GM23338 (cell line): ENCODE results near the gene TFPT. TPM values are rescaled to one million over a fixed set of nuclear protein-coding genes. Genes with fewer than 3 reads are reported as not detected.
A peak's percentile ranks its signal among the peaks of the same experiment; 100 is the strongest.

Source experiments
- ATAC-seq: fragments of 200-7000 bp; cut with Tn5 transposase; 3 replicates; pipeline ENCODE4 v1.9.1; 2020
- DNase-seq: peaks from one replicate; pipeline ENCODE4 v3.0.0-alpha.2; 2015; ENCODE audit warnings: low spot score
- H2AFZ ChIP-seq: fragments of 200-600 bp; sonication (generic); 2 replicates; pipeline ENCODE4 v1.8.0; 2016; ENCODE audit warnings: antibody characterized with exemption, mild to moderate bottlenecking, moderate library complexity
- H3F3A ChIP-seq: fragments of 200-600 bp; sonication (generic); replicated peaks from 2 replicates; pipeline ENCODE4 v1.8.0; 2017; ENCODE audit warnings: antibody characterized with exemption, mixed run types, low read depth
- H3K27ac ChIP-seq: fragments of 200-600 bp; sonication (generic); 2 replicates; pipeline ENCODE4 v1.6.1; 2016; ENCODE audit warnings: low read depth
- H3K27me3 ChIP-seq: fragments of 200-600 bp; sonication (generic); 2 replicates; pipeline ENCODE4 v1.8.0; 2016; ENCODE audit warnings: mild to moderate bottlenecking, mixed run types, moderate library complexity; ENCODE audit not compliant: insufficient read depth
- H3K36me3 ChIP-seq: fragments of 200-600 bp; sonication (generic); 2 replicates; pipeline ENCODE4 v1.8.0; 2016; ENCODE audit warnings: mild to moderate bottlenecking; ENCODE audit not compliant: insufficient read depth
- H3K4me1 ChIP-seq: fragments of 200-600 bp; sonication (generic); 2 replicates; pipeline ENCODE4 v1.8.0; 2016; ENCODE audit warnings: mild to moderate bottlenecking, moderate library complexity; ENCODE audit not compliant: insufficient read depth
- H3K4me2 ChIP-seq: fragments of 200-600 bp; sonication (generic); 2 replicates; pipeline ENCODE4 v1.7.1; 2017; ENCODE audit warnings: mixed run types
- H3K4me3 ChIP-seq: fragments of 200-600 bp; sonication (generic); 2 replicates; pipeline ENCODE4 v1.6.1; 2016; ENCODE audit warnings: mixed run types
- H3K79me2 ChIP-seq: fragments of 200-600 bp; sonication (generic); replicated peaks from 2 replicates; pipeline ENCODE4 v1.8.0; 2017; ENCODE audit warnings: mild to moderate bottlenecking; ENCODE audit not compliant: insufficient read depth
- H3K9me2 ChIP-seq: fragments of 200-600 bp; sonication (generic); 2 replicates; pipeline ENCODE4 v1.8.0; 2017; ENCODE audit not compliant: insufficient read depth
- H4K20me1 ChIP-seq: fragments of 200-600 bp; sonication (generic); replicated peaks from 2 replicates; pipeline ENCODE4 v1.8.0; 2017; ENCODE audit warnings: mild to moderate bottlenecking; ENCODE audit not compliant: insufficient read depth
- H3K27ac Mint-ChIP-seq: 2 replicates; pipeline ENCODE4 v1.8.0; 2020; ENCODE audit warnings: inconsistent platforms, mild to moderate bottlenecking, moderate library complexity, mixed read lengths
- H3K27me3 Mint-ChIP-seq: 3 replicates; pipeline ENCODE4 v1.8.0; 2022; ENCODE audit warnings: low read depth, mild to moderate bottlenecking, moderate library complexity, mixed read lengths, inconsistent platforms; ENCODE audit not compliant: insufficient read depth, poor library complexity
- H3K36me3 Mint-ChIP-seq: 3 replicates; pipeline ENCODE4 v1.8.0; 2021; ENCODE audit warnings: low read depth, mild to moderate bottlenecking, inconsistent platforms, moderate library complexity, mixed read lengths
- H3K4me1 Mint-ChIP-seq: 3 replicates; pipeline ENCODE4 v1.8.0; 2020; ENCODE audit warnings: mild to moderate bottlenecking, inconsistent platforms, mixed read lengths
- H3K4me3 Mint-ChIP-seq: 3 replicates; pipeline ENCODE4 v1.8.0; 2021; ENCODE audit warnings: moderate library complexity, mild to moderate bottlenecking, inconsistent platforms, mixed read lengths
- H3K9me3 Mint-ChIP-seq: 3 replicates; pipeline ENCODE4 v1.8.0; 2020; ENCODE audit warnings: moderate library complexity, mild to moderate bottlenecking, inconsistent platforms, mixed read lengths
- CREB1 ChIP-seq: fragments of 250-450 bp; sonication (Bioruptor Pico); IDR thresholded peaks from 2 replicates; pipeline ENCODE4 v1.5.0; 2020; ENCODE audit warnings: low read depth, mild to moderate bottlenecking, moderate library complexity
- CTCF ChIP-seq, 2 experiments: fragments of 200-600 bp in 1 of 2; sonication (generic) in 1 of 2; conservative IDR thresholded peaks; 2 replicates each; pipeline versions ENCODE4 v1.5.1 to v1.6.1; 2016 to 2017; ENCODE audit warnings: antibody characterized with exemption in 2 of 2, low read depth in 2 of 2, mild to moderate bottlenecking in 2 of 2, moderate library complexity in 1 of 2
- ETS1 ChIP-seq: IDR thresholded peaks from 2 replicates; pipeline ENCODE4 v1.6.1; 2016; ENCODE audit warnings: antibody characterized with exemption
- EZH2 ChIP-seq: fragments of 200-600 bp; sonication (generic); IDR thresholded peaks from one replicate; pipeline ENCODE4 v1.8.0; 2017; ENCODE audit warnings: antibody characterized with exemption, mild to moderate bottlenecking, low read depth; ENCODE audit not compliant: unreplicated experiment
- EZH2phosphoT487 ChIP-seq: fragments of 200-600 bp; sonication (generic); IDR thresholded peaks from one replicate; pipeline ENCODE4 v1.8.1; 2018; ENCODE audit warnings: antibody characterized with exemption; ENCODE audit not compliant: unreplicated experiment
- JUNB ChIP-seq: IDR thresholded peaks from one replicate; pipeline ENCODE4 v1.6.1; 2016; ENCODE audit warnings: antibody characterized with exemption; ENCODE audit not compliant: unreplicated experiment
- NANOG ChIP-seq: IDR thresholded peaks from 2 replicates; pipeline ENCODE4 v1.6.1; 2016; ENCODE audit warnings: antibody characterized with exemption, borderline replicate concordance
- POLR2AphosphoS5 ChIP-seq: IDR thresholded peaks from 2 replicates; pipeline ENCODE4 v1.6.1; 2016; ENCODE audit warnings: antibody characterized with exemption, low read depth
- REST ChIP-seq: IDR thresholded peaks from one replicate; pipeline ENCODE4 v1.6.1; 2018; ENCODE audit warnings: antibody characterized with exemption; ENCODE audit not compliant: unreplicated experiment
- STAT1 ChIP-seq: IDR thresholded peaks from one replicate; pipeline ENCODE4 v1.6.1; 2016; ENCODE audit warnings: antibody characterized with exemption; ENCODE audit not compliant: unreplicated experiment
- ZNF114 ChIP-seq: fragments of 250-450 bp; sonication (Bioruptor Pico); IDR thresholded peaks from 2 replicates; pipeline ENCODE4 v1.5.0; 2020; ENCODE audit warnings: mild to moderate bottlenecking, moderate library complexity
- ZNF331 ChIP-seq: fragments of 250-450 bp; sonication (Bioruptor Pico); IDR thresholded peaks from 2 replicates; pipeline ENCODE4 v1.5.0; 2020; ENCODE audit warnings: low read depth, mild to moderate bottlenecking, moderate library complexity
- ZNF462 ChIP-seq: fragments of 250-450 bp; sonication (Bioruptor Pico); IDR thresholded peaks from 2 replicates; pipeline ENCODE4 v1.5.0; 2020; ENCODE audit warnings: mild to moderate bottlenecking, moderate library complexity
- polyA plus RNA-seq: library from polyadenylated mRNA; unstranded; fragments of >200 nt; fragmentation: Nextera tagmentation; extraction: Ambion mirVana; gene quantifications from 2 replicates; pipeline ENCODE4 v1.2.1, GENCODE V29; 2016
- total RNA-seq: library from RNA; depleted of rRNA; stranded (reverse); fragments of >200 nt; shearing (Covaris generic); gene quantifications from 2 replicates; pipeline ENCODE4 v1.2.3, GENCODE V29; 2014

Gene TFPT
- total and polyA plus RNA-seq, 2 experiments from 2014 or later, result 12.0 to 18.3 TPM

- H3K36me3 ChIP-seq, result peaks cover 21% of the 10 kb centered on the region; the same call in 1 of the 2 replicates
- H3K36me3 Mint-ChIP-seq, result peaks cover 52% of the 10 kb centered on the region
These were observed 41.5 kb upstream of the TFPT start for GRCh38 chr19:54156953-54157352.

More at GRCh38 chr19:54156953-54157352, 41.5 kb upstream of the TFPT start:
- no peak overlapping the region for H3K27ac ChIP-seq
- peaks cover 33% of the 10 kb centered on the region for H3F3A ChIP-seq
- H3K4me2 ChIP-seq, result no peak overlapping the region
- H3K27me3 Mint-ChIP-seq, result peaks cover 29% of the 10 kb centered on the region
- DNase-seq, result no peak
- no peak overlapping the region for H2AFZ ChIP-seq
- no peak for ATAC-seq
- peak overlapping the region; percentile 41; the same call in 2 of the 3 replicates for H3K4me3 Mint-ChIP-seq
- TF ChIP-seq CTCF (conservative IDR thresholded peaks at IDR 0.05; ENCODE audit: low read depth in 2 of 2), result no peak
- no peak for TF ChIP-seq ZNF114 (CRISPR knock-in tag)
- TF ChIP-seq ZNF462, result no peak
- TF ChIP-seq CREB1, result no peak
- no peak for TF ChIP-seq JUNB
- no peak for TF ChIP-seq POLR2AphosphoS5
- TF ChIP-seq STAT1, result no peak
- TF ChIP-seq NANOG, result no peak
- no peak for TF ChIP-seq EZH2
- TF ChIP-seq REST, result no peak
- TF ChIP-seq ZNF331 (CRISPR knock-in tag), result no peak
- TF ChIP-seq ETS1, result no peak
- TF ChIP-seq EZH2phosphoT487, result no peak
- peaks cover 10% of the 10 kb centered on the region; the same call in 1 of the 2 replicates for H4K20me1 ChIP-seq
- peaks cover 2% of the 10 kb centered on the region; the same call in 2 of the 3 replicates for H3K9me3 Mint-ChIP-seq
- peaks cover 9% of the 10 kb centered on the region; the same call in 1 of the 2 replicates for H3K79me2 ChIP-seq
- H3K4me3 ChIP-seq, result no peak overlapping the region
- H3K9me2 ChIP-seq, result no peaks in the 10 kb centered on the region
- no peaks in the 10 kb centered on the region for H3K27me3 ChIP-seq
- peaks cover 19% of the 10 kb centered on the region for H3K4me1 Mint-ChIP-seq
- H3K27ac Mint-ChIP-seq, result no peak overlapping the region
- H3K4me1 ChIP-seq, result peaks cover 8% of the 10 kb centered on the region; the same call in 1 of the 2 replicates
